Cardiac muscle cell (in vitro differentiated cells and primary cell): ENCODE results near the gene TXK. TPM values are rescaled to one million over a fixed set of nuclear protein-coding genes. Genes with fewer than 3 reads are reported as not detected.

Source experiments
- DNase-seq, 2 donors: peaks; one replicate each; pipeline versions ENCODE4 v3.0.0 to v3.0.0-alpha.2; 2010 to 2017; ENCODE audit warnings: low read depth in 1 of 2, low spot score in 1 of 2
- H3K27ac ChIP-seq: fragments of 200-600 bp; sonication (generic); 2 replicates; pipeline ENCODE4 v1.5.1; 2016
- H3K27me3 ChIP-seq: fragments of 200-600 bp; sonication (generic); 2 replicates; pipeline ENCODE4 v1.6.0; 2016; ENCODE audit warnings: control low read depth
- H3K36me3 ChIP-seq: fragments of 200-600 bp; sonication (generic); 2 replicates; pipeline ENCODE4 v1.5.1; 2016; ENCODE audit warnings: control low read depth
- H3K4me1 ChIP-seq: fragments of 200-600 bp; sonication (generic); 2 replicates; pipeline ENCODE4 v1.8.1; 2017; ENCODE audit warnings: low read depth, mild to moderate bottlenecking, mixed run types
- H3K4me3 ChIP-seq: fragments of 200-600 bp; sonication (generic); 2 replicates; pipeline ENCODE4 v1.5.1; 2016; ENCODE audit warnings: mild to moderate bottlenecking
- H3K9me3 ChIP-seq: fragments of 200-600 bp; sonication (generic); 2 replicates; pipeline ENCODE4 v1.5.1; 2017; ENCODE audit warnings: low read depth, mild to moderate bottlenecking, control low read depth
- CTCF ChIP-seq: IDR thresholded peaks from 2 replicates; pipeline ENCODE4 v1.5.1; 2012; ENCODE audit warnings: low read depth, mild to moderate bottlenecking, low read length
- polyA plus RNA-seq: library from polyadenylated mRNA; unstranded; fragments of >200 nt; fragmentation: Nextera tagmentation; extraction: Ambion mirVana; gene quantifications from 2 replicates; pipeline ENCODE4 v1.2.1, GENCODE V29; 2016
- total RNA-seq: library from RNA; depleted of rRNA; stranded (reverse); fragments of >200 nt; gene quantifications from 2 replicates; pipeline ENCODE4 v1.2.3, GENCODE V29; 2016

Gene TXK
- total and polyA plus RNA-seq, 2 experiments from 2014 or later, result 0.83 to 0.93 TPM

- Histone ChIP-seq H3K4me3 (no peak overlapping the region), H3K27me3 (no peaks in the 10 kb centered on the region), H3K4me1 (no peaks in the 10 kb centered on the region), H3K9me3 (no peaks in the 10 kb centered on the region), H3K36me3 (no peaks in the 10 kb centered on the region), H3K27ac (no peak overlapping the region)
- no peak for DNase-seq
- no peak for TF ChIP-seq CTCF
These were observed 38.6 kb downstream of the TXK start for GRCh38 chr4:48095441-48095840.

GRCh38 chr4:48093991-48094416, 40.0 kb downstream of the TXK start:
- Histone ChIP-seq H3K4me3 (no peak overlapping the region), H3K4me1 (no peaks in the 10 kb centered on the region)

GRCh38 chr4:48090621-48091020, 43.4 kb downstream of the TXK start:
- H3K27ac ChIP-seq, result no peak overlapping the region
- no peak for TF ChIP-seq CTCF
- H3K36me3 ChIP-seq, result no peaks in the 10 kb centered on the region
- DNase-seq, result no peak
- H3K4me1 ChIP-seq, result no peaks in the 10 kb centered on the region
- H3K27me3 ChIP-seq, result no peaks in the 10 kb centered on the region
- H3K4me3 ChIP-seq, result no peak overlapping the region
- H3K9me3 ChIP-seq, result no peaks in the 10 kb centered on the region

More at GRCh38 chr4:48093991-48094416, 40.0 kb downstream of the TXK start:
- Histone ChIP-seq H3K27ac (no peak overlapping the region), H3K9me3 (no peaks in the 10 kb centered on the region), H3K27me3 (no peaks in the 10 kb centered on the region), H3K36me3 (no peaks in the 10 kb centered on the region)
- peak in 1 of 2 donors; percentile 13 for DNase-seq
- no peak for TF ChIP-seq CTCF

- H3K9me3 ChIP-seq, result no peaks in the 10 kb centered on the region
- H3K4me3 ChIP-seq, result no peak overlapping the region
- no peaks in the 10 kb centered on the region for H3K36me3 ChIP-seq
- TF ChIP-seq CTCF, result no peak
- H3K4me1 ChIP-seq, result no peaks in the 10 kb centered on the region
- no peaks in the 10 kb centered on the region for H3K27me3 ChIP-seq
- no peak overlapping the region for H3K27ac ChIP-seq
- no peak for DNase-seq
These were observed 48.0 kb downstream of the TXK start for GRCh38 chr4:48085821-48086589.

GRCh38 chr4:48082956-48083355, 51.1 kb downstream of the TXK start:
- Histone ChIP-seq H3K27me3 (no peaks in the 10 kb centered on the region), H3K4me1 (peaks cover 6% of the 10 kb centered on the region), H3K4me3 (no peak overlapping the region), H3K27ac (no peak overlapping the region), H3K36me3 (no peaks in the 10 kb centered on the region), H3K9me3 (no peaks in the 10 kb centered on the region)
- TF ChIP-seq CTCF, result no peak
- DNase-seq, result no peak
